ENCODE data around the gene DCC.

DNA sequence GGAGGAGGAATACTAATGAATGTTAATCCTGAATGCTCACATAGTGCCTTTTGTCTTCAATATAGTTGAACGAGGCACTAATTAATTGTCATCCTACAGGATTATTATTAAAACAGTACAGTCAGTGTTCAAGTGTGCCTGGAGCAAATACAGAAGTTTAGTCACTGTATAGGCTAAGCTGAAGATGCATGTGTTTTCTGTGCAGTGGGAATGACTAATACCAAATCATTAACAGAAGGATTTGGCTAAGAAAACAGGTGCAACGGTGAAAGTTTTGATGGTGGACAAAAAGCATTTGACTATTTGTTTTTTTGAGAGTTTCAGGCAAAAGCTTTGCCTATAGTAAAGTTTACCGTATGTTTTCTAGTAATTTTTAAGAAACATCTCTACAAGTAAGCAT, 62.8 kb downstream of the DCC start:
- TF ChIP-seq, protein P1, sequence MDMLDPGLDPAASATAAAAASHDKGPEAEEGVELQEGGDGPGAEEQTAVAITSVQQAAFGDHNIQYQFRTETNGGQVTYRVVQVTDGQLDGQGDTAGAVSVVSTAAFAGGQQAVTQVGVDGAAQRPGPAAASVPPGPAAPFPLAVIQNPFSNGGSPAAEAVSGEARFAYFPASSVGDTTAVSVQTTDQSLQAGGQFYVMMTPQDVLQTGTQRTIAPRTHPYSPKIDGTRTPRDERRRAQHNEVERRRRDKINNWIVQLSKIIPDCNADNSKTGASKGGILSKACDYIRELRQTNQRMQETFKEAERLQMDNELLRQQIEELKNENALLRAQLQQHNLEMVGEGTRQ (CRISPR knock-in tag; IDR thresholded peaks at IDR 0.05): no peak
- TF ChIP-seq, protein P2, sequence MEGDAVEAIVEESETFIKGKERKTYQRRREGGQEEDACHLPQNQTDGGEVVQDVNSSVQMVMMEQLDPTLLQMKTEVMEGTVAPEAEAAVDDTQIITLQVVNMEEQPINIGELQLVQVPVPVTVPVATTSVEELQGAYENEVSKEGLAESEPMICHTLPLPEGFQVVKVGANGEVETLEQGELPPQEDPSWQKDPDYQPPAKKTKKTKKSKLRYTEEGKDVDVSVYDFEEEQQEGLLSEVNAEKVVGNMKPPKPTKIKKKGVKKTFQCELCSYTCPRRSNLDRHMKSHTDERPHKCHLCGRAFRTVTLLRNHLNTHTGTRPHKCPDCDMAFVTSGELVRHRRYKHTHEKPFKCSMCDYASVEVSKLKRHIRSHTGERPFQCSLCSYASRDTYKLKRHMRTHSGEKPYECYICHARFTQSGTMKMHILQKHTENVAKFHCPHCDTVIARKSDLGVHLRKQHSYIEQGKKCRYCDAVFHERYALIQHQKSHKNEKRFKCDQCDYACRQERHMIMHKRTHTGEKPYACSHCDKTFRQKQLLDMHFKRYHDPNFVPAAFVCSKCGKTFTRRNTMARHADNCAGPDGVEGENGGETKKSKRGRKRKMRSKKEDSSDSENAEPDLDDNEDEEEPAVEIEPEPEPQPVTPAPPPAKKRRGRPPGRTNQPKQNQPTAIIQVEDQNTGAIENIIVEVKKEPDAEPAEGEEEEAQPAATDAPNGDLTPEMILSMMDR (IDR thresholded peaks at IDR 0.05): no peak
- TF ChIP-seq SP1 (CRISPR knock-in tag; conservative IDR thresholded peaks at IDR 0.05) (no peak), CREB1 (CRISPR knock-in tag; IDR thresholded peaks at IDR 0.05) (no peak), CREM (CRISPR knock-in tag; IDR thresholded peaks at IDR 0.05) (no peak)
- TF ChIP-seq, protein P3, sequence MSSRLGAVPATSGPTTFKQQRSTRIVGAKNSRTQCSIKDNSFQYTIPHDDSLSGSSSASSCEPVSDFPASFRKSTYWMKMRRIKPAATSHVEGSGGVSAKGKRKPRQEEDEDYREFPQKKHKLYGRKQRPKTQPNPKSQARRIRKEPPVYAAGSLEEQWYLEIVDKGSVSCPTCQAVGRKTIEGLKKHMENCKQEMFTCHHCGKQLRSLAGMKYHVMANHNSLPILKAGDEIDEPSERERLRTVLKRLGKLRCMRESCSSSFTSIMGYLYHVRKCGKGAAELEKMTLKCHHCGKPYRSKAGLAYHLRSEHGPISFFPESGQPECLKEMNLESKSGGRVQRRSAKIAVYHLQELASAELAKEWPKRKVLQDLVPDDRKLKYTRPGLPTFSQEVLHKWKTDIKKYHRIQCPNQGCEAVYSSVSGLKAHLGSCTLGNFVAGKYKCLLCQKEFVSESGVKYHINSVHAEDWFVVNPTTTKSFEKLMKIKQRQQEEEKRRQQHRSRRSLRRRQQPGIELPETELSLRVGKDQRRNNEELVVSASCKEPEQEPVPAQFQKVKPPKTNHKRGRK (CRISPR knock-in tag; IDR thresholded peaks at IDR 0.05; ENCODE audit: borderline replicate concordance): no peak
- TF ChIP-seq, protein P4, sequence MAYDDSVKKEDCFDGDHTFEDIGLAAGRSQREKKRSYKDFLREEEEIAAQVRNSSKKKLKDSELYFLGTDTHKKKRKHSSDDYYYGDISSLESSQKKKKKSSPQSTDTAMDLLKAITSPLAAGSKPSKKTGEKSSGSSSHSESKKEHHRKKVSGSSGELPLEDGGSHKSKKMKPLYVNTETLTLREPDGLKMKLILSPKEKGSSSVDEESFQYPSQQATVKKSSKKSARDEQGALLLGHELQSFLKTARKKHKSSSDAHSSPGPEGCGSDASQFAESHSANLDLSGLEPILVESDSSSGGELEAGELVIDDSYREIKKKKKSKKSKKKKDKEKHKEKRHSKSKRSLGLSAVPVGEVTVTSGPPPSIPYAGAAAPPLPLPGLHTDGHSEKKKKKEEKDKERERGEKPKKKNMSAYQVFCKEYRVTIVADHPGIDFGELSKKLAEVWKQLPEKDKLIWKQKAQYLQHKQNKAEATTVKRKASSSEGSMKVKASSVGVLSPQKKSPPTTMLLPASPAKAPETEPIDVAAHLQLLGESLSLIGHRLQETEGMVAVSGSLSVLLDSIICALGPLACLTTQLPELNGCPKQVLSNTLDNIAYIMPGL (CRISPR knock-in tag; IDR thresholded peaks at IDR 0.05): no peak
